Measurements from ENCODE around the gene PCYT1B.

DNA sequence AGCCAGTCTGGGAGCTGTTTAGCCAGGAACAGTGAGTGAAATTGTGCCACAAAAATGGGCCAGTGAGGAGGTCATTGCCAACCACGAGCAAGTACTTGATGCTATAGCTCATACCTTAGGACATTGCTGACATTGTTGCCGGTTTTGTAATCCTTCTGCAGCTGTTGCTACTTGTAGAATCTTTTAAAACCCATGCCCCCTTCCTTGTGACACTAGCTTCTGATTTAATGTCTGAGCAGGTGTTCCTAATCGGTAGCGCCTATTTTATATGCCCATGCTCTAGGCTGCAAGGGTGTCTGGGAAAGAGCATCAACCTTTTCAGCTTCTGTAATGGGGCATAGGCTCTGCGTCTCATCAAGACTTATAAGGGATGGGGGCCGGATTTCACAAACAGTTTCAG lies 49.1 kb upstream of the PCYT1B start:
- TF ChIP-seq MAFK (IDR thresholded peaks at IDR 0.05; ENCODE audit: low read length) (no peak), MTF1 (CRISPR knock-in tag; IDR thresholded peaks at IDR 0.05; ENCODE audit: borderline replicate concordance) (no peak), ZNF23 (CRISPR knock-in tag; IDR thresholded peaks at IDR 0.05) (no peak), CTCF (IDR thresholded peaks at IDR 0.05 in 2 of 3, conservative IDR thresholded peaks at IDR 0.05 in 1 of 3; ENCODE audit: insufficient read depth in 2 of 3, low read depth in 1 of 3, low read length in 3 of 3) (no peak), ZNF592 (IDR thresholded peaks at IDR 0.05) (no peak)

Measured in K562 (cell line).